Left renal cortex interstitium (tissue), 4 donors: ENCODE data around the gene IQCN. TPM values are rescaled to one million over a fixed set of nuclear protein-coding genes. Genes with fewer than 3 reads are reported as not detected.

ENCODE experiments used
- DNase-seq, 4 donors: peaks; one replicate each; pipeline ENCODE4 v3.0.0-alpha.2; 2013; ENCODE audit warnings: low read depth in 4 of 4, low spot score in 2 of 4, missing footprints in 1 of 4
- polyA plus RNA-seq, 4 donors: library from polyadenylated mRNA; unstranded; fragments of 120-200 nt; gene quantifications; one replicate each; pipeline ENCODE4 v1.2.1, GENCODE V29; 2013; ENCODE audit not compliant: insufficient read length in 4 of 4

Gene IQCN
- polyA plus RNA-seq: 10 to 100 TPM in 2 of 4 donors, 1 to 10 TPM in 2; 3.4 to 13.8 (median 8.9) TPM

GRCh38 chr19:18274219-18274780 is at the start of gene IQCN:
TSS of gene IQCN (minus strand) at chr19:18274452. CDS start at chr19:18269478, 4,974 bp downstream.
- no peak for DNase-seq

DNA sequence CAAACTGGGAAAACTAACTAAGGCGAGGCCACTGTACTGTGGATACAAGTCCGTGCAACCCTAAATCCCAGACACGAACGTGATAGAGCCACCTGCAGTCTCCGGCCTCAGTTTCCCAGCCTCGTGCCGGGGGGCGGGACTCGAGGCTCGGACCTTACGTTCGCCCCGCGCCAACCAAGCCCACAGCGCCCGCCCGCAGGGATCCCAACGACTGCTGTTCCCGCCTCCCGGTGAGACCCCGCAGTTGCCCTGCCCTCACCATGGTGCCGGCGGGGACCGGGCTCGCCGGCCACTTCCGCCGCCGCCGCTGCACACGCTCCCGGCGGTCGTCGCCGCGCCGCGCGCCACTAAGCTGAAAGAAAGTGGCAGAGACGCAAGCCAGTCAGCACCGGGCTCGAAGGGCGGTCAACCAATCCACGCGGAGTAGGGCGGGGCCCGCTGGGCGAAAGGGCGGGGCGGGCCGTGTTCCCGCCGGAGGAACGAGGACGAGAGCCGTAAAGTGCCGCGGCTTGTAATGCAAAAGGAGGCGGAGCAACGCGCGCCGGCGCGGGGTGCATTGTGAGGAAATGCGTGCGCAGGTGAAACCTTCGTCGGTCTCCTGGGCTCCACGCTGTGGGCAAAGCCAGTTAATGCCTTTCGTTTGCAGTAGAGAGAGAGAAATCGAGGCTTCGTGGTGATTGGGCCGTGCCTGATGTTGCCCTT is 48.7 kb upstream of the IQCN start, which contains the start of gene LSM4:
TSS of gene LSM4 (minus strand) at position 318 of the 702 bp plus-strand sequence. CDS start at position 262, 56 bp downstream.
- peak; percentile 89 to 96 (median 95) for DNase-seq

DNA sequence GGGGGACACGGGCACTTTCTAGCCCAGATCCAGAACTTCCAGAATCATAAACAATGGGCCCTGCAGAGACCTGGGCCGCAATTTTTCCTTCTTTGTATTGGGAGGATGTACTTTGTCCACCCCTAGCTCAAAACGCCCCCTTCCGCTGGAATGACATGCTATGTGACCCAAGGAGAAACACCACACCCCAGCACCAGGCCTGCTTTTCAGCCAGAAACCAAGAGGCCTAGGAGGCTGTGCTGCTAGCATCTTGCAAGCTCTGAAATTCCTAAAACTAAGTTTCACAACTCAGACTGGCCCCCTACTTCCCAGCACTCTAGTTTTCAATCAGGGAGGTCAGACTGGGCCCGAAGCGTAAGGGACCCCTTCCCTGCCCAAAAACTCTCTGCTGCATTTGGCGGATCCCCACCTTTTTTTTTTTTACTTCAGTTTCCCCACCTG is 48.1 kb upstream of the IQCN start:
- no peak for DNase-seq

DNA sequence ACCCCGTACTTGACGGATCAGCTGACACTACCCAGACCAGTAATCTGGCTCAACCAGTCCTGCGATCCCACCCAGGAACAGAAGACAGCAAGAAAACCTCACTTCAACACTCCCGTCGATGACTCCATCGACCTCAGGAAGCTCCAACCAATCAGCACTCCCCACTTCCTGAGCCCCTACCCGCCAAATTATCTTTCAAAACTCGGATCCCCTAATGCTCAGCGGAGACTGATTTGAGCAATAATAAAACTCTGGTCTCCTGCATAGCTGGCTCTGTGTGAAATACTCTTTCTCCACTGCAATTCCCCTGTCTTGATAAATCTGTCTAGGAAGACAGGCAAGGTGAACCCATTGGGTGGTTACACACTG is 47.5 kb upstream of the IQCN start:
- no peak for DNase-seq

DNA sequence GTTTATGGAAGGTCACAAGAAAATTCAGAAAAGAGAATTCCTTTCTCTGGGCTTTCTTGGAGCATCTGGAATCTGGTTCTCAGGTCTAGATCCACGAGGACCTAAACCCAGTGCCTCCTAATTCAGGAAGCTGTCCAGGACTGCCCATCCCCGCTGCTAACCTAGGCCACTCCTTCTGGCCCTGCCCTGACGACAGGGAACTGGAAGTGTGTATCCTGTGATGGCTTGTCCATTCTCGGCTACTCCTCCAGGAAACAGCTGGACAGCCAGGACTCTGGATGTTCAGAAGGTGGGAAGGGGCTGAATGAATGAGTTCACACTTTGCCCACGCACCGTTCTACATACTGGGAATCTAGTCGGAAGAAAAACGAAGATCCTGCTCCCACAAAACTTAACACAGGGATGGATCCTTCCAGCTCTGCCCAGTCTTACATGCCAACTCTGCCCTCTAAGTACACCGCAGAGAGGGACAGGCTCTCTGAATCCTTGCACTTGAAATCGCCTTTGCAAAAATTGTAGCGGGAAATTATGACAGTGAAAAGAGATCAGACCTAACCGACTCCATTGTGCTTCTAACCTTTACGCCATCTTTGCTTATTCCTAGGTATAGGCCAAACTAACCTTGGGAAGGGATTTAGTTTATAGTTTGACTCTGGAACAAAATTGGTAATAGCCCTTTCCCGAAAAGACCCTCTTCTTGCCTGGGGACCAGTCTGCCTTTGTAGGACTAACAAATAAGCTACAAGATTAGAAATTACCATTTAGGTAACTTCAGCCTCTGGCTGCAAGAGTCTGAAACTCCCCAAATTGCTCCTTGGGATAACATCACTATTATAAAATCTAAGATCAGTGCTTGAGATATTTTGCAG is 46.8 kb upstream of the IQCN start:
- no peak for DNase-seq

DNA sequence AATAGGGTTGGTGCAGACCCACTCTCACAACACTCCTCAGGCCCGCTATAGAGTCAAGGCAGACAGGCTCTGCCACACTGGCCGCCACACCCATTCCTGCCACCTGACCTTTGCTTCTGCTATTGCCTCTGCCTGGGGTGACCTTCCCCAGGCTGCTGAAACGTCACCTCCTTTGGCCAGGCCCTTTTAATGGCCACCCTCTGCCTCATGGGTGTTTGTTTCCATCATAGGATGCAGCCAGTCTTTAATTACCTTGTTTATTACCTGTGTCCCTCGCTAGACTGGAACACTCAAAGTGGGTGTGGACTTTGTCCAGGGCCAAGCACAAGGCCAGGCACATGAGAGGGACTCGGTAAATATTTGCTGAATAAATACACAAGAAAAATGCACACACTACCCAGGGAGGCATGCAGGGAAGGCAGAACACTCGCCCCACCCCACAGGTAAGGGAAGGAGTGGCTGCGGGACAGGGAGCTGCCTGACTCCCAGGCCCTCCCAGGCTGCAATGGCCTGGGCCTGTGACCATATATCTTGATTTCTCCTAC is 45.4 kb upstream of the IQCN start:
- DNase-seq: no peak

DNA sequence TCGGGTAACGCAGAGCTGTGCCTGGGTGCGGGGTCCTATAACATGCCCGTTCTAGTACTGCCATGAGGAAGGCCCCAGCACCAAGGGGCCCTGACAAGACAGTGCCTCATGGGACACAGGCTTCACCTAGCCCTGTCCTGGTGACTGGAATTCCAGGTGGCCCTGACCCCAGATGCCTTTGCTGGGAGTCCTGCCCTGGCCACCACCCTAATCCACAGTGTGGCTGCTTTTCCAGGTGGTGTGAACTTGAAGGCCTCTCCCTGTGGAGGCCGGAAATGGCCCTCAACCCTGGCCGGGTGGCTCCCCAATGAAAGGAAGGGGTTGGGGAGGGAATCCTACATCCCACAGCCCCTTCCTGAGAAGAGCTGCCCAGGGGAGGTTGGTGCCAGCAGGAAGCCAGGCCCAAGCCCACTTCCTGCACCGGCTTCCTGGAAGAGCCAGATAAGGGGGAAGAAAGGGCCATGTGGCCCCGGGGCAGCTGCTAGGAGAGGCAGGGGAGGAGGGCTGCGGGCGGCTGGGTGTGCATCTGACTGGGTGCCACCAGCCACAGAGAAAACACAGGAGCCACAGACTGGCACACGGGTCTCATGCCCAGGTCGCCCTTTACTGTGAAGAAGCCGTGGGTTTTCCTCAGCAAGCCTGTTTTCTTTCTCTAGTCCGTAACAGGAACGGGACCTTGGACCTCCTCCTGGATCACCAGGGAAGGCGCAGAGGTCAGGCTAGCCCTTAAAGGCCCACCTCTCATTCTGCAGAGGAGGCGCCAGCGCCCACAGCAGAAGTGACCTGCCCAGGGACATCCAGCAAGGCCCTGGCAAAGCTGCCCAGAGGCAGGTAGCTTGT is 43.9 kb upstream of the IQCN start:
- no peak for DNase-seq

DNA sequence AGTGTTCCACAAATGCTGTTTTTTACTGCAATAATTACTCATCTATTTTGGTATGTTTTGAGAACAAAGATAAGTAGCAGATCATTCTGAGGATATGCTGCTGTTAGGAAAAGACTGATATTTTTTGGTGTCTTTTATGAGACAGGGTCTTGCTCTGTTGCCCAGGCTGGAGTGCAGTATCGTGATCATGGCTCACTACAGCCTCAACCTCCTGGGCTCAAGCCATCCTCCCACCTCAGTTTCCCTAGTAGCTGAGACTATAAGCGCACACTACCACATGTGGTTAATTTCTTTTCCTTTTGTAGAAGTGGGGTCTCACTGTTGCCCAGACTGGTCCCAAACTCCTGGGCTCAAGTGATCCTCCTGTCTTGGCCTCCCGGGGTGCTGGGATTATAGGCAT is 39.1 kb upstream of the IQCN start:
- no peak for DNase-seq

GRCh38 chr19:18312092-18312534 is 37.9 kb upstream of the IQCN start:
- no peak for DNase-seq

GRCh38 chr19:18311502-18312091 is 37.3 kb upstream of the IQCN start:
- no peak for DNase-seq

GRCh38 chr19:18310966-18311365 is 36.7 kb upstream of the IQCN start:
- no peak for DNase-seq

- DNase-seq: no peak
These were observed 36.1 kb upstream of the IQCN start for GRCh38 chr19:18310118-18310909.

DNA sequence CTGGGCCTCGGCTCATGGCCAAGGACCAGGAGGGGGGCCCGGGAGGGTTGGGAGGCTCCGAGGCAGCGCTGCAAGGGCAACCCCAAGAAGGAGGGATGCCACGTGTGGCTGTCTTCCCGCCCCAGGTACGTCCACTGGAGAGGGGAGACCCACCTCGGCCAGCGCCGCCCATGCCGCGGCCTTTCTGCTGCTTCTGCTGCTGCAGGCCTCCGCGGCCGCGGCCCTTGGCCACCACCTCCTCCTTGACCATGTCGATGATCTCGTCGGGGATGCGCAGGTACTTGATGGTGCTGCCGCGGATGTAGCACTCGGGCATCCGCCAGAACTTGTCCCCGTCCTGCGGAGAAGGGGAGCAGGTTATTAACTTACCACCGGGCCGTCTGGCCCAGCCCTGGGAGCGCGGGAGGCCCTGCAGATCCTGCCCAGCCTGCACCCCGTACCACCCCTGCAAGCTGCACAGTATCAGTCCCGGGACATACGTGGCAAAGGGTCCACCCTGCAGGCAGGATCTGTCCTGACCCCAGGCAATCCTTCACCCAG is 35.3 kb upstream of the IQCN start:
- no peak for DNase-seq

DNA sequence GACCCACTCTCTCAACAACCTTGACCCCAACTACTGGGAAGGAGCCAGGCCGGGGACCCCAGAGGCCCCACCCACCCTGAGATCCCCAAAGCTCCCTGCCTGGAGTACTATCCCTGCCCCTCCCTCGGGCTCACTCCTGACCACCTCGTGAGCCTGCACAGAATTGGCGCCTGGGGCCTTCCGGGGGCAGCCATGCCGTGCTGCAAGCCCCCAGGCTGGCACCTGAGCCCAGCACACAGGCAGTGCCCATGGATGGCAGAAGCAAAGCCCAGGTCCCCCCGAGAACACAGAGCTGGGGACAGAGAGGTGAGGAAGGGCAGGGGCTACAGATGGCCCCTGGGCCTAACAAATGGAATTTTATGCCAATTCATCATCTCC is 34.7 kb upstream of the IQCN start:
- no peak for DNase-seq

GRCh38 chr19:18308051-18308947 is 34.0 kb upstream of the IQCN start:
- no peak for DNase-seq

GRCh38 chr19:18307271-18307681 is 33.0 kb upstream of the IQCN start:
- DNase-seq: no peak

DNA sequence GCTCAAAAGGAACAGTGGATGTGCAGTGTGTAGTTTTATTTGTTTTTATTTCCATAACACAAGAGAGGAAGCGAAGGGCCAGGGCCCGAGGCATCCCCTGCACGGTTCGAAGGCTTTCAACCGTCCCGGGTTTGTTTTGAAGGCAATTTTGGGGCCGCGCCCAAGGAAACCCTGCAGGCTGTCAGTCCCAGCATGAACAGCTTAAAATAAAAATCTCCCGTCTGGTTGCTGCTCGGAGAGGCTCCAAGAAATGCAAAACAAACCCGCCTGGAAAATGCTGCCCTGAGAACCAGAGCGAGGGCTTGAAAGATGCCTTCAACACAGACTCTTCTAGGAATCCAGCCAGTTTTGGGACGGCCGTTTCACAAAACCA is 32.6 kb upstream of the IQCN start:
- no peak for DNase-seq
